Measurements from ENCODE around the gene BAHCC1. TPM values are rescaled to one million over a fixed set of nuclear protein-coding genes. Genes with fewer than 3 reads are reported as not detected.

Gene BAHCC1
- polyA plus RNA-seq, 2 donors, result 3.0 to 9.1 TPM

DNA sequence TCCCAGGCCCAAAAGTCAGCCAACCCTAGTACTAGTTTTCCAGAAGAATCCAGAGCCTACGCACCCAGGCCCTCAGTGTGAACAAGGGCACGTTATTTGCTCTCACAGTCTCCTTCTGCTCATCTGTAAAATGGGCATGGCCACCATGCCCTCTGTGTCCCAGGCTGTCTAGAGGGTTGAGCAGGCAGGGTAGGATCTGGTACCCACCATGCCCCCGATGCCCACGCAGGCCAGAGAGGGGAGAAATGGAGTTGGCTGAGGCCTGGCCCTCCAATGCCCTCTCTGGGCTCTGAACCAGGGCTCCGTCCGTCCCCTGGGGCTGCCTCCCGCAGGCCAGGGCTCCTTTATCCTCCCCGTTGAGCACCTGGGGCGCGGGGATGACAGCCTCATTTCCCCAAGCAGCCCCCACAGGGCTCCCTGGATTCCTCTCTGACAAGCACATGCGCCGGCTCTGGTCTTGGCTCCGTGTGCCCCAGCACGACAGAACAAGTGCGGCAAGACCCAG, 9.1 kb upstream of the BAHCC1 start:
- 30 to 41% methylated on average over 15 of the region's 15 CpGs for WGBS, 2 donors
- H3K27ac ChIP-seq (ENCODE audit: low read depth in 2 of 2, low read length in 1 of 2), result peak overlapping the region; percentile 93 to 95
- H3K9me3 ChIP-seq (ENCODE audit: control insufficient read depth in 2 of 2, insufficient read depth in 1 of 2, low read depth in 1 of 2, low read length in 1 of 2), result no peaks in the 10 kb centered on the region
- H3K36me3 ChIP-seq (ENCODE audit: control insufficient read depth in 2 of 2, insufficient read depth in 2 of 2, low read length in 1 of 2), result no peaks in the 10 kb centered on the region
- no peaks in the 10 kb centered on the region for H3K27me3 ChIP-seq (ENCODE audit: control insufficient read depth in 1 of 2, insufficient read depth in 2 of 2, low read length in 2 of 2)
- H3K4me3 ChIP-seq (ENCODE audit: low read depth in 1 of 2, low read length in 2 of 2), result peak overlapping the region; percentile 64 to 78
- peaks cover 2 to 20% of the 10 kb centered on the region in 2 donors for H3K4me1 ChIP-seq (ENCODE audit: control insufficient read depth in 2 of 2, insufficient read depth in 2 of 2, low read length in 1 of 2)

DNA sequence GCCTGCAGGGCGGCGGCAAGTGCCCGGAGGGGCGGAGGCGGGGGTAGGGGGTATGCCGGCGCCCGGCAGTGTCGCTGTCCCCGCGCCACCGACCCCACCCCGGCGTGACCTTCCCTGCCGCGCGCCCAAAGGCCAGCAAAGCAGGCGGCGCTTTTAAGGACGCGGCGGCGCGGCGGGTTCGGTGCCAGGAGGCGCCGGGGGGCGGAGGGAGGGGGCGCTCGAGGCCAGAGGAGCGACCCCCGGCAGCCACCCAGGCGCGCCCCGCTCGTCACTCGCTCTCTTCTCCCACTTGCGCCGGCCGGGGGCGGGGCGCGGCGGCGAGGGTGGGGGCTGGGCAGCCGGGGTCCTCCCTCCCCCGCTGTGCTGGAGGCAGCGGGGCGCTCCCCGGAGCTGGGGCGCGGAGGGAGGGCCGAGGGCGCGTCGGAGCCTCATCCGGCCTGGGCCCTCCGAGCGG, 8.6 kb upstream of the BAHCC1 start:
- H3K4me1 ChIP-seq (ENCODE audit: control insufficient read depth in 2 of 2, insufficient read depth in 2 of 2, low read length in 1 of 2), result peaks cover 2 to 24% of the 10 kb centered on the region in 2 donors
- H3K4me3 ChIP-seq (ENCODE audit: low read depth in 1 of 2, low read length in 2 of 2), result peak overlapping the region; percentile 64 to 78
- 1 to 4% methylated on average over 28 to 59 of the region's 60 CpGs for WGBS, 2 donors
- H3K36me3 ChIP-seq (ENCODE audit: control insufficient read depth in 2 of 2, insufficient read depth in 2 of 2, low read length in 1 of 2), result peaks cover 0 to 3% of the 10 kb centered on the region in 2 donors
- no peaks in the 10 kb centered on the region for H3K9me3 ChIP-seq (ENCODE audit: control insufficient read depth in 2 of 2, insufficient read depth in 1 of 2, low read depth in 1 of 2, low read length in 1 of 2)
- H3K27ac ChIP-seq (ENCODE audit: low read depth in 2 of 2, low read length in 1 of 2), result peak overlapping the region; percentile 93 to 95
- no peaks in the 10 kb centered on the region for H3K27me3 ChIP-seq (ENCODE audit: control insufficient read depth in 1 of 2, insufficient read depth in 2 of 2, low read length in 2 of 2)

DNA sequence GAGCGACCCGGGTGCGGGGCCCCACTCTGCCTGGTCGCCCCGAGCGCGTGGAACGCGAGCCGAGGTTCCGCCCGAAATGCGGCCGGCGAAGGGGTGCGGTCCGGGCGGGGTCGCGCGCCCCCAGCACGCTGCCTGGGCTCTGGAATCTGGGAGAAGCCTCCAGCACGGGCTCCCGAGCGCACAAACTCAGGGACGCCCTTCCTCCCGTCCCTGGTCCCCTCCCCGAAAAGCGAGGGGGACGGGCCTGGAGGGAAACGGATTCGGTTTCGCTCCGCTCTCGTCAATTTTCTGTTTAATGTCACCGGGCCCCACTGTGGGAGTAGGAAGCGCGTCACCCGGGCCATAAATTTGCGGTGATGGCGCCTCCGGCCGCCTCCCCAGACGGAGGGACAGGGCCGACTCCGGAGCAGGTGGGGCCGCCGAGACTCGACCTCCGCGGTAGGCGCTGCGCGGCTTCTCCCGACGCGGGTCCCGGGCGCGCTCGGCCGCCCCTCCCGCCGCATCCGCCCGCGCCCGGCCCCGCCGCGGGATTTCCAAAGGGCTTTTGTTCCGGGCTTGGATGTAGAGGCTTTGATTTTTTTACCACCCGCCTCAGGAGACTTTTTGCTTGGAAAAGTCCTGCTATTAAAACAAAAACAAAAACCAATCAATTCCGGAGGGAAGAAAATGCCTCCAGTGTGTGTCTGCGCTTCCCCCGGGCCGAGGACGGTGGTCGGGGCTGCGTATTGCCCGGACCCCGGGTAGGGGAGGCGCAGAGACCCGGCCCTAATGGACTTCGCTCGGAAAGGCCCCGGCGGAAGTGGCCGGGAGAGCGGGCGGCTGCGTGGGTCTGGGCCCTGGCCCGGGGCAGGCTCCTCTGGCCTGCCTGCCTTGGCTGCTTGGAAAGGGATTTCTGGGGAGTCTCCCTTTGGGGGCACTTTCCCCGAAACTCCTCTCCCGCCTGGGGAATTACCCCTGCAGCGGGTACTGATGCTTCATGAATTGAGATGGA, 7.9 kb upstream of the BAHCC1 start:
- H3K4me1 ChIP-seq (ENCODE audit: control insufficient read depth in 2 of 2, insufficient read depth in 2 of 2, low read length in 1 of 2), result peaks cover 5 to 31% of the 10 kb centered on the region in 2 donors
- peak overlapping the region; percentile 93 to 95 for H3K27ac ChIP-seq (ENCODE audit: low read depth in 2 of 2, low read length in 1 of 2)
- no peaks in the 10 kb centered on the region for H3K9me3 ChIP-seq (ENCODE audit: control insufficient read depth in 2 of 2, insufficient read depth in 1 of 2, low read depth in 1 of 2, low read length in 1 of 2)
- no peaks in the 10 kb centered on the region for H3K27me3 ChIP-seq (ENCODE audit: control insufficient read depth in 1 of 2, insufficient read depth in 2 of 2, low read length in 2 of 2)
- WGBS, 2 donors, result 5 to 6% methylated on average over 92 to 96 of the region's 96 CpGs
- peaks cover 0 to 3% of the 10 kb centered on the region in 2 donors for H3K36me3 ChIP-seq (ENCODE audit: control insufficient read depth in 2 of 2, insufficient read depth in 2 of 2, low read length in 1 of 2)
- H3K4me3 ChIP-seq (ENCODE audit: low read depth in 1 of 2, low read length in 2 of 2), result peak overlapping the region; percentile 64 to 78

DNA sequence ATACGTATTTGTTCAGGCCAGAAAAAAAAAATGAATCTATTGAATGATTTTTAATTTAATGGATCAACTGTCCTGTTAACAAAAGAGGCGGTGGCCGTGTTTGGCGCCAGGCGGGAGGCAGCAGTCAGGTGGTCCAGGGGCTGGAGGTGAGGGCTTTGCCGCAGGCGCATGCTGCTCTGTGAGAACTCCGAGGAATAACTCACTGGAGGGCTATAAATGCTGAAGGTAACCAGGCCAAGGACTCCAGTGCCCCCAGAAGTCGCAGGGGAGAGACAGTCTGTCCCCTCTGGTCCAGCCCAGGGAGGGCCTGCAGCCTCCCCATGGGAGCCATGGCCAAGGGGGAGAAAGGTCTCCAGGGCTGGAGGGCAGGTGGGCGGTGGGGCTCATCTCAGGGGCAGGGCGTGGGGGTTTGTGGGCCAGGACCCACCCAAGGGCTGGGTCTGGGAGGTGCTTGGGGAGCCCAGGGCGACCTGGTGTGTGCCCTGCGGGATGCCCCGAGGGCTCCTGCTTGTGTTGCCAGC, 7.1 kb upstream of the BAHCC1 start:
- peak overlapping the region; percentile 34 to 93 for H3K27ac ChIP-seq (ENCODE audit: low read depth in 2 of 2, low read length in 1 of 2)
- H3K27me3 ChIP-seq (ENCODE audit: control insufficient read depth in 1 of 2, insufficient read depth in 2 of 2, low read length in 2 of 2), result no peaks in the 10 kb centered on the region
- 57 to 62% methylated on average over 14 of the region's 14 CpGs for WGBS, 2 donors
- peaks cover 0 to 3% of the 10 kb centered on the region in 2 donors for H3K36me3 ChIP-seq (ENCODE audit: control insufficient read depth in 2 of 2, insufficient read depth in 2 of 2, low read length in 1 of 2)
- no peaks in the 10 kb centered on the region for H3K9me3 ChIP-seq (ENCODE audit: control insufficient read depth in 2 of 2, insufficient read depth in 1 of 2, low read depth in 1 of 2, low read length in 1 of 2)
- H3K4me1 ChIP-seq (ENCODE audit: control insufficient read depth in 2 of 2, insufficient read depth in 2 of 2, low read length in 1 of 2), result peaks cover 6 to 33% of the 10 kb centered on the region in 2 donors
- H3K4me3 ChIP-seq (ENCODE audit: low read depth in 1 of 2, low read length in 2 of 2), result peak overlapping the region in 1 of 2 donors; percentile 64

DNA sequence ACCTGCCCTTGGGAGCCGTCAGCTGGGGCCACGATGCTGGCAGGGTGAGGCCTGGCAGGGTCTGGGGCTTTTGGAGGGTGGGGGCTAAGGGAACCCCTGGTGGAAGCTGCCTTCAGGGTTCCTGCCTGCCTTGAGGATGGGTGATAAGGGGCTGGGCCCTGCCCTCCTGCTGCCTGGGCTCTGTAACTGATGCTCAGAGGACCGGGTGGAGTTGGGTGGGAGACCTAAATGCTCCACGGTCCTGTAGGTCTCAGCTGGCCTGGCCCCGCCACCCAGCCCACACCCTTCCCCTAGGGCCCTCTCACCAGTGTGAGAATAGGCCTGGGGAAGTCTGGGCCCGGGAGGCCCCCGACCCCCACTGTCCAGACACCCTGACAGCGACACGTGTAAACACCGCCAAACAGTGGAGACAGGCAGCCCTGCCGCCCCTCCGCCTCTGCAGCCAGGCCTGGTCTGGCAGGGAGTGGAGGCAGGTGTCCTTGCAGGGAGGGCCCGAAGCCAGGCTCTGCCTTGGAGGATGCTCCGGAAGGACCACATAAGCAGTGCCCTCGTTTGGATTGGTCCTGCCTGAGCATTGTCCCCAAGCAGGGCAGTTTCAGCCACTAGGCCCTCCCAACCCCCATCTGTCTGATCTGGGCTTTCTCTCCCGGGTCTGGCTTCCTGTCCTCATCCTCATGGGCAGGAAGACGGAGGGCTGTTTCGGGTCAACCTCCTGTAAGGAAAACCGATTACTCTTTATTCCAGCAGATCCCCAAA, 6.5 kb upstream of the BAHCC1 start:
- H3K4me3 ChIP-seq (ENCODE audit: low read depth in 1 of 2, low read length in 2 of 2), result no peak overlapping the region
- no peaks in the 10 kb centered on the region for H3K27me3 ChIP-seq (ENCODE audit: control insufficient read depth in 1 of 2, insufficient read depth in 2 of 2, low read length in 2 of 2)
- no peaks in the 10 kb centered on the region for H3K9me3 ChIP-seq (ENCODE audit: control insufficient read depth in 2 of 2, insufficient read depth in 1 of 2, low read depth in 1 of 2, low read length in 1 of 2)
- peak overlapping the region; percentile 34 to 45 for H3K27ac ChIP-seq (ENCODE audit: low read depth in 2 of 2, low read length in 1 of 2)
- peaks cover 6 to 33% of the 10 kb centered on the region in 2 donors for H3K4me1 ChIP-seq (ENCODE audit: control insufficient read depth in 2 of 2, insufficient read depth in 2 of 2, low read length in 1 of 2)
- H3K36me3 ChIP-seq (ENCODE audit: control insufficient read depth in 2 of 2, insufficient read depth in 2 of 2, low read length in 1 of 2), result peaks cover 0 to 3% of the 10 kb centered on the region in 2 donors
- WGBS, 2 donors, result 45 to 50% methylated on average over 19 of the region's 19 CpGs

GRCh38 chr17:81389585-81389984, 5.7 kb upstream of the BAHCC1 start:
- Histone ChIP-seq H3K27ac (ENCODE audit: low read depth in 2 of 2, low read length in 1 of 2) (peak overlapping the region; percentile 45 to 51), H3K36me3 (ENCODE audit: control insufficient read depth in 2 of 2, insufficient read depth in 2 of 2, low read length in 1 of 2) (peaks cover 0 to 3% of the 10 kb centered on the region in 2 donors), H3K4me3 (ENCODE audit: low read depth in 1 of 2, low read length in 2 of 2) (no peak overlapping the region), H3K27me3 (ENCODE audit: control insufficient read depth in 1 of 2, insufficient read depth in 2 of 2, low read length in 2 of 2) (no peaks in the 10 kb centered on the region), H3K4me1 (ENCODE audit: control insufficient read depth in 2 of 2, insufficient read depth in 2 of 2, low read length in 1 of 2) (peaks cover 6 to 34% of the 10 kb centered on the region in 2 donors), H3K9me3 (ENCODE audit: control insufficient read depth in 2 of 2, insufficient read depth in 1 of 2, low read depth in 1 of 2, low read length in 1 of 2) (no peaks in the 10 kb centered on the region)
- WGBS, 2 donors, result 74 to 82% methylated on average over 10 of the region's 10 CpGs

DNA sequence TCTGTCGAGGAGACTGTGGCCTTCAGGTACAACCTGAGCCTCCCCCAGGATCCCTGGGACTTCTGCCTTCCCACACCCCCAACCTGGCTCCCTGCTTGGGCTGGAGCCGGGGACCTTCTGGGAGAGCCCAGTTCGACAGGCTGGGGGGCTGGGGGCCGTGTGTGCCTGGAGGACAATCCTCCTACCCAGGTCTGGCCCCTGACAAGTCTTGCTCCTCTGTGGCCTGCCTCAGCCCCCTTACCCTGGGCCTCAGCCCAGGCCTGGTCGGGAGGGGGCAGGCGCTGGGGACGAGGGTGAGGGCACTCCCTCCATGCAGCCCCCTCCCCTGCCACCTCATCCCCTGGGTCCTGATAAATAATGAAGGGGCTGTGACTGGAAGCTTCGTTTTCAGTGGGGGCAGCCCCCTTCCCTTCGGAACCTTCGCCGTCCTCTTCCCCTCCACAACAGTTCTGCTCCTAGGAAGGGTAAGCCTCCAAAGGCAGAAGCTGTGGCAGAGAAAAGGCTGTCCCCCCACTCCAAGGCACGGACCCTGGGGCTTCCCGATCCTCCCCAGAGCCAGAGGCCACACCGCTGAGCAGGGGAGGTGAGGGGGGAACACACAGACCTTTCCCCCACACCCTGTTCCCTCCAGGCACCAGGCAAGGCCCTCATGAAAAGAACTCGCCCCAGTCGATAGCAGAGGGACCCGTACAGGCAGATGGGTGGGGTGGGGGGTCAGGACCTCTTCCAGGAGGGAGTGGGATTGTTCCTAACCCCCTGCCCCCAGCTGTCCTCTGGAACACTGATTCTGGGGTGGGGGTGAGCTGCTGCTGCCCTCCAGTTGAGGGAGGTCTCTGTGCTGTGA, 5.0 kb upstream of the BAHCC1 start:
- Histone ChIP-seq H3K4me3 (ENCODE audit: low read depth in 1 of 2, low read length in 2 of 2) (no peak overlapping the region), H3K9me3 (ENCODE audit: control insufficient read depth in 2 of 2, insufficient read depth in 1 of 2, low read depth in 1 of 2, low read length in 1 of 2) (no peaks in the 10 kb centered on the region), H3K27ac (ENCODE audit: low read depth in 2 of 2, low read length in 1 of 2) (peak overlapping the region; percentile 45 to 51), H3K27me3 (ENCODE audit: control insufficient read depth in 1 of 2, insufficient read depth in 2 of 2, low read length in 2 of 2) (no peaks in the 10 kb centered on the region), H3K4me1 (ENCODE audit: control insufficient read depth in 2 of 2, insufficient read depth in 2 of 2, low read length in 1 of 2) (peaks cover 6 to 37% of the 10 kb centered on the region in 2 donors), H3K36me3 (ENCODE audit: control insufficient read depth in 2 of 2, insufficient read depth in 2 of 2, low read length in 1 of 2) (peaks cover 0 to 3% of the 10 kb centered on the region in 2 donors)
- WGBS, 2 donors, result 75 to 77% methylated on average over 17 of the region's 17 CpGs

DNA sequence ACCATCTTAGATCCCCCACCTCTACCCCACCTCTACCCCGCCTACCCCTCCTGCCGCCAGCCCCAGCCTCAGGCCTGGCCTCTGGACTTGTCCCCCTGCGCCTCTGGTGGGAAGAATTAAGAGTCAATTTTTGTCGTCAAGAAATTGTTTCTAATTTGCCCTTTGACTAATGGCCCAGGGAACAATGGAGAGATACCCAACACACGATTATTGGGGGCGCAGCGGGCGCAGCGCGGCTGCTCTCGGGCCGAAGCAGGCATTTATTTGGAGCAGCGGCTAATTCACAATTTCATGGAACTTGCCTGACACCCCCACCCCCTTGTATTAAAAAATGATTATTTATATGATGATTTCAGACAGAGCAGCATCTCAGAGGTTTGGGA, 4.4 kb upstream of the BAHCC1 start:
- H3K9me3 ChIP-seq (ENCODE audit: control insufficient read depth in 2 of 2, insufficient read depth in 1 of 2, low read depth in 1 of 2, low read length in 1 of 2), result no peaks in the 10 kb centered on the region
- H3K27me3 ChIP-seq (ENCODE audit: control insufficient read depth in 1 of 2, insufficient read depth in 2 of 2, low read length in 2 of 2), result no peaks in the 10 kb centered on the region
- H3K27ac ChIP-seq (ENCODE audit: low read depth in 2 of 2, low read length in 1 of 2), result peak overlapping the region in 1 of 2 donors; percentile 1
- H3K36me3 ChIP-seq (ENCODE audit: control insufficient read depth in 2 of 2, insufficient read depth in 2 of 2, low read length in 1 of 2), result peaks cover 0 to 3% of the 10 kb centered on the region in 2 donors
- 90 to 91% methylated on average over 13 of the region's 13 CpGs for WGBS, 2 donors
- no peak overlapping the region for H3K4me3 ChIP-seq (ENCODE audit: low read depth in 1 of 2, low read length in 2 of 2)
- peaks cover 6 to 35% of the 10 kb centered on the region in 2 donors for H3K4me1 ChIP-seq (ENCODE audit: control insufficient read depth in 2 of 2, insufficient read depth in 2 of 2, low read length in 1 of 2)
